T-helper 1 cell treated with Interleukin-12 subunit alpha and Interleukin-12 subunit beta and Interleukin-4 antibody, amounts not matched to agents 30 ng/mL and 1 ng/mL, for 36 hours (primary cell): ENCODE data around the gene AP1G2. TPM values are rescaled to one million over a fixed set of nuclear protein-coding genes. Genes with fewer than 3 reads are reported as not detected.

ENCODE experiments used
- intact Hi-C: fragments of 100-400 bp; cut with micrococcal nuclease; formaldehyde crosslinking; loops from one replicate; pipeline ENCODE4 v1.15.1; 2024
- total RNA-seq: library from RNA; stranded (reverse); gene quantifications from 2 replicates; pipeline ENCODE4 v1.2.3, GENCODE V29; 2022

The AP1G2 gene
- total RNA-seq, 1 donor from 2014 or later, result 254 TPM

GRCh38 chr14:23572524-23572828 is 4.9 kb upstream of the AP1G2 start:
- intact Hi-C loops, result no loop called here

- intact Hi-C loops, result no loop called here
These were observed 4.3 kb upstream of the AP1G2 start for GRCh38 chr14:23571701-23572523.

GRCh38 chr14:23570806-23571483 is 3.4 kb upstream of the AP1G2 start:
- intact Hi-C loops, result no loop called here

GRCh38 chr14:23569443-23570151 is 2.0 kb upstream of the AP1G2 start:
- intact Hi-C loops, result no loop called here

- intact Hi-C loops, result no loop called here
These were observed 1.2 kb upstream of the AP1G2 start for GRCh38 chr14:23568600-23569331.

GRCh38 chr14:23568021-23568599 is 519 bp upstream of the AP1G2 start:
- intact Hi-C loops, result no loop called here

- intact Hi-C loops, result loop anchor here (1.0 kb wide), 3 partner anchors 10 to 97 kb away; partner anchors contain the start of genes NGDN, THTPA and ZFHX2
These were observed 809 bp downstream of the AP1G2 start for GRCh38 chr14:23566778-23567185.

GRCh38 chr14:23566112-23566777 is 1.3 kb downstream of the AP1G2 start:
- intact Hi-C loops, result no loop called here

- intact Hi-C loops, result no loop called here
These were observed 2.0 kb downstream of the AP1G2 start for GRCh38 chr14:23565626-23566025.

GRCh38 chr14:23564876-23565275 is 2.7 kb downstream of the AP1G2 start:
- intact Hi-C loops, result no loop called here

GRCh38 chr14:23564181-23564812 is 3.3 kb downstream of the AP1G2 start:
- intact Hi-C loops, result no loop called here

- intact Hi-C loops, result no loop called here
These were observed 4.0 kb downstream of the AP1G2 start for GRCh38 chr14:23563473-23564180.

GRCh38 chr14:23562822-23563472 is 4.6 kb downstream of the AP1G2 start:
- intact Hi-C loops, result loop anchor here (1.0 kb wide), 2 partner anchors 24 to 85 kb away; no protein-coding TSS in a partner anchor

GRCh38 chr14:23561873-23562821 is 5.4 kb downstream of the AP1G2 start:
- intact Hi-C loops, result loop anchor here (1.0 kb wide), 2 partner anchors 23 to 84 kb away; no protein-coding TSS in a partner anchor

GRCh38 chr14:23561259-23561658 is 6.3 kb downstream of the AP1G2 start:
- intact Hi-C loops, result no loop called here

- intact Hi-C loops, result loop anchor here (1.0 to 10.0 kb wide), 4 partner anchors 232 to 975 kb away; partner anchors contain the start of genes DAD1, EMC9, PSME2 and RNF31
These were observed 7.6 kb downstream of the AP1G2 start for GRCh38 chr14:23559926-23560520.
